NCI-H1092 treated with DMSO at 0.1 percent for 48 hours (cell line): Measurements from ENCODE around the gene FOXD4L6.
"Not testable (repeated sequence)": the region's sequence is repeated elsewhere in the genome, so short reads cannot be mapped to it uniquely, and the experiment has no call there.

Source experiments
- DNase-seq: peaks from one replicate; lab custom pipeline; 2025; lab: John Stamatoyannopoulos, UW

Gene FOXD4L6

GRCh38 chr9:41100508-41100907 lies 28.0 kb downstream of the FOXD4L6 start:
- DNase-seq = not testable (repeated sequence)

GRCh38 chr9:41098759-41099158 lies 29.7 kb downstream of the FOXD4L6 start:
- not testable (repeated sequence) for DNase-seq

- not testable (repeated sequence) for DNase-seq
Measured at GRCh38 chr9:41095060-41095459, 33.4 kb downstream of the FOXD4L6 start.

- DNase-seq = not testable (repeated sequence)
Measured at GRCh38 chr9:41094010-41094773, 34.3 kb downstream of the FOXD4L6 start.

- DNase-seq = not testable (repeated sequence)
Measured at GRCh38 chr9:41090922-41091321, 37.6 kb downstream of the FOXD4L6 start.

- not testable (repeated sequence) for DNase-seq
Measured at GRCh38 chr9:41090386-41090785, 38.1 kb downstream of the FOXD4L6 start.

GRCh38 chr9:41088450-41089059 lies 39.9 kb downstream of the FOXD4L6 start:
- DNase-seq = not testable (repeated sequence)

GRCh38 chr9:41087929-41088328 lies 40.6 kb downstream of the FOXD4L6 start:
- not testable (repeated sequence) for DNase-seq

- not testable (repeated sequence) for DNase-seq
Measured at GRCh38 chr9:41087157-41087780, 41.2 kb downstream of the FOXD4L6 start.

- DNase-seq = not testable (repeated sequence)
Measured at GRCh38 chr9:41086685-41087084, 41.8 kb downstream of the FOXD4L6 start.

GRCh38 chr9:41086215-41086614 lies 42.3 kb downstream of the FOXD4L6 start:
- not testable (repeated sequence) for DNase-seq

- not testable (repeated sequence) for DNase-seq
Measured at GRCh38 chr9:41082358-41082757, 46.1 kb downstream of the FOXD4L6 start.

- DNase-seq = not testable (repeated sequence)
Measured at GRCh38 chr9:41079464-41079863, 49.0 kb downstream of the FOXD4L6 start.

GRCh38 chr9:41077586-41077985 lies 50.9 kb downstream of the FOXD4L6 start:
- not testable (repeated sequence) for DNase-seq
